Adipocyte (in vitro differentiated cells): Measurements from ENCODE around the gene MAGI1.
"Not testable (repeated sequence)": the region's sequence is repeated elsewhere in the genome, so short reads cannot be mapped to it uniquely, and the experiment has no call there.

Source experiments
- DNase-seq: peaks from one replicate; pipeline ENCODE4 v3.0.0-alpha.2; 2015; ENCODE audit warnings: low read depth
- H3K27me3 ChIP-seq: replicated peaks from 2 replicates; pipeline ENCODE4 v1.7.0; 2013; ENCODE audit warnings: mild to moderate bottlenecking, low read length, moderate library complexity; ENCODE audit not compliant: control insufficient read depth, insufficient read depth
- H3K36me3 ChIP-seq: 2 replicates; pipeline ENCODE4 v1.7.0; 2013; ENCODE audit warnings: low read length, mild to moderate bottlenecking, moderate library complexity; ENCODE audit not compliant: control insufficient read depth, insufficient read depth, severe bottlenecking
- H3K4me1 ChIP-seq: 2 replicates; pipeline ENCODE4 v1.7.0; 2013; ENCODE audit warnings: mild to moderate bottlenecking, low read length, moderate library complexity; ENCODE audit not compliant: control insufficient read depth, insufficient read depth
- H3K4me3 ChIP-seq: 2 replicates; pipeline ENCODE4 v1.7.0; 2013; ENCODE audit warnings: mild to moderate bottlenecking, low read length, moderate library complexity
- H3K9ac ChIP-seq: 2 replicates; pipeline ENCODE4 v1.7.0; 2013; ENCODE audit warnings: mild to moderate bottlenecking, low read length, moderate library complexity
- H3K9me3 ChIP-seq: 2 replicates; pipeline ENCODE4 v1.7.0; 2013; ENCODE audit warnings: mild to moderate bottlenecking, low read length, moderate library complexity; ENCODE audit not compliant: control insufficient read depth

Gene MAGI1

GRCh38 chr3:65871305-65872141 lies 167.2 kb downstream of the MAGI1 start:
- no peak for DNase-seq

GRCh38 chr3:65869798-65870197 lies 168.9 kb downstream of the MAGI1 start:
- H3K27me3 ChIP-seq = no peaks in the 10 kb centered on the region
- no peak for DNase-seq
- no peak overlapping the region for H3K9ac ChIP-seq
- H3K9me3 ChIP-seq = no peaks in the 10 kb centered on the region
- H3K4me3 ChIP-seq = no peak overlapping the region
- peaks cover 2% of the 10 kb centered on the region for H3K4me1 ChIP-seq
- H3K36me3 ChIP-seq = no peaks in the 10 kb centered on the region

More at GRCh38 chr3:65871305-65872141, 167.2 kb downstream of the MAGI1 start:
- H3K4me1 ChIP-seq = peaks cover 2% of the 10 kb centered on the region
- H3K4me3 ChIP-seq = no peak overlapping the region
- no peak overlapping the region for H3K9ac ChIP-seq
- no peaks in the 10 kb centered on the region for H3K27me3 ChIP-seq
- no peaks in the 10 kb centered on the region for H3K9me3 ChIP-seq
- no peaks in the 10 kb centered on the region for H3K36me3 ChIP-seq

GRCh38 chr3:65867463-65868210 lies 171.1 kb downstream of the MAGI1 start:
- DNase-seq = no peak

GRCh38 chr3:65864357-65864904 lies 174.3 kb downstream of the MAGI1 start:
- H3K9me3 ChIP-seq = no peaks in the 10 kb centered on the region
- H3K4me1 ChIP-seq = no peaks in the 10 kb centered on the region
- no peak overlapping the region for H3K9ac ChIP-seq
- H3K4me3 ChIP-seq = no peak overlapping the region
- no peaks in the 10 kb centered on the region for H3K27me3 ChIP-seq
- no peak for DNase-seq
- no peaks in the 10 kb centered on the region for H3K36me3 ChIP-seq

More at GRCh38 chr3:65867463-65868210, 171.1 kb downstream of the MAGI1 start:
- H3K27me3 ChIP-seq = no peaks in the 10 kb centered on the region
- H3K4me3 ChIP-seq = no peak overlapping the region
- H3K4me1 ChIP-seq = no peaks in the 10 kb centered on the region
- no peaks in the 10 kb centered on the region for H3K36me3 ChIP-seq
- no peaks in the 10 kb centered on the region for H3K9me3 ChIP-seq
- no peak overlapping the region for H3K9ac ChIP-seq

GRCh38 chr3:65861718-65862117 lies 177.0 kb downstream of the MAGI1 start:
- H3K4me3 ChIP-seq = no peak overlapping the region
- no peaks in the 10 kb centered on the region for H3K4me1 ChIP-seq
- no peaks in the 10 kb centered on the region for H3K9me3 ChIP-seq
- no peaks in the 10 kb centered on the region for H3K27me3 ChIP-seq
- DNase-seq = no peak
- H3K36me3 ChIP-seq = no peaks in the 10 kb centered on the region
- no peak overlapping the region for H3K9ac ChIP-seq

- not testable (repeated sequence) for H3K36me3 ChIP-seq, H3K9ac ChIP-seq, H3K4me3 ChIP-seq, H3K9me3 ChIP-seq, H3K27me3 ChIP-seq, H3K4me1 ChIP-seq, DNase-seq
Observed at GRCh38 chr3:65859612-65860011, 179.1 kb downstream of the MAGI1 start.

GRCh38 chr3:65858749-65859148 lies 180.0 kb downstream of the MAGI1 start:
- peaks cover 6% of the 10 kb centered on the region for H3K4me1 ChIP-seq
- H3K4me3 ChIP-seq = no peak overlapping the region
- no peak overlapping the region for H3K9ac ChIP-seq
- DNase-seq = no peak
- H3K9me3 ChIP-seq = no peaks in the 10 kb centered on the region
- H3K36me3 ChIP-seq = no peaks in the 10 kb centered on the region
- no peaks in the 10 kb centered on the region for H3K27me3 ChIP-seq

GRCh38 chr3:65857327-65857726 lies 181.4 kb downstream of the MAGI1 start:
- Histone ChIP-seq H3K27me3 (no peaks in the 10 kb centered on the region), H3K9me3 (no peaks in the 10 kb centered on the region), H3K36me3 (no peaks in the 10 kb centered on the region), H3K9ac (no peak overlapping the region), H3K4me3 (no peak overlapping the region), H3K4me1 (peaks cover 6% of the 10 kb centered on the region)
- DNase-seq = no peak

GRCh38 chr3:65856907-65857306 lies 181.8 kb downstream of the MAGI1 start:
- Histone ChIP-seq H3K27me3 (no peaks in the 10 kb centered on the region), H3K9ac (no peak overlapping the region), H3K4me3 (no peak overlapping the region), H3K36me3 (no peaks in the 10 kb centered on the region), H3K9me3 (no peaks in the 10 kb centered on the region), H3K4me1 (peaks cover 8% of the 10 kb centered on the region)
- no peak for DNase-seq

GRCh38 chr3:65855370-65856100 lies 183.2 kb downstream of the MAGI1 start:
- Histone ChIP-seq H3K9me3 (no peaks in the 10 kb centered on the region), H3K4me1 (peaks cover 13% of the 10 kb centered on the region), H3K9ac (no peak overlapping the region), H3K36me3 (no peaks in the 10 kb centered on the region), H3K27me3 (no peaks in the 10 kb centered on the region), H3K4me3 (no peak overlapping the region)
- peak; percentile 83 for DNase-seq
